A549 (cell line): ENCODE data around the gene MED13L.

ENCODE experiments used
- CBX2 ChIP-seq: fragments of 200-600 bp; sonication (generic); IDR thresholded peaks from 2 replicates; pipeline ENCODE4 v1.6.1; 2016; ENCODE audit warnings: low read depth, mild to moderate bottlenecking, borderline replicate concordance
- CHD2 ChIP-seq: fragments of 150-350 bp; IDR thresholded peaks from 2 replicates; pipeline ENCODE4 v1.6.1; 2014; ENCODE audit warnings: low read length; ENCODE audit not compliant: partially characterized antibody
- EP300 ChIP-seq, 2 experiments: fragments of >200 bp; sonication (Bioruptor Twin); formaldehyde crosslinking; IDR thresholded peaks; 2 replicates in 1 of 2; 3 replicates in 1 of 2; pipeline ENCODE4 v1.6.1; 2016 to 2017
- HMGXB4 ChIP-seq: fragments of 250-450 bp; sonication (Bioruptor Pico); IDR thresholded peaks from 2 replicates; pipeline ENCODE4 v1.5.0; 2021; ENCODE audit warnings: mild to moderate bottlenecking, moderate library complexity, borderline replicate concordance
- HOXA7 ChIP-seq: fragments of 250-450 bp; sonication (Bioruptor Pico); IDR thresholded peaks from 2 replicates; pipeline ENCODE4 v1.5.0; 2020; ENCODE audit warnings: mild to moderate bottlenecking, moderate library complexity
- NFE2L2 ChIP-seq: fragments of 150-350 bp; conservative IDR thresholded peaks from 2 replicates; pipeline ENCODE4 v1.6.1; 2014; ENCODE audit warnings: low read length
- POLR2A ChIP-seq: IDR thresholded peaks from 2 replicates; pipeline ENCODE4 v1.6.1; 2012; ENCODE audit warnings: mild to moderate bottlenecking, low read length
- TF ChIP-seq, protein P1 (sequence below): fragments of >200 bp; sonication (Bioruptor Twin); formaldehyde crosslinking; IDR thresholded peaks from 3 replicates; pipeline ENCODE4 v1.5.1; 2016

DNA sequence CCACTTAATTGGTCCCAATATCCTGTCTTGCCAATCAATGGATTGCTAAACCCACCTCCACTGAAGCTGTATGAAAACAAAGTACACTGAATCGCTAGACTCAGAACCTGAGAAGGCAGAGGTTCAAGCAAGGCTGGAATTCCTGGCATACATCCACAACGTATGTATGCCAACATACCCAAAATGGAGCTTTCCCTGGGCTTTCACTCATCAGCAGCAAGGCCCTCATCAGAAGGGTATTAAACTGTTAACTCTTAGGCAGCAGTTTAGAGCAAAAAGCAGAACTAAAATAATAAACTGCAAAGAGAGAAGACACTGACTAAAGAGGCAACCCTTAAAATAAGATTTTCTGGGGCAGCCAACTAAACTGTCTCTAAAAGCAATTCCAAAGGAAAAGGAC lies 13.6 kb downstream of the MED13L start:
- TF ChIP-seq HOXA7 (no peak), EP300 (IDR thresholded peaks at IDR 0.05) (no peak), CBX2 (no peak), NFE2L2 (no peak), CHD2 (no peak), HMGXB4 (no peak), POLR2A (no peak)
- TF ChIP-seq, protein P1, sequence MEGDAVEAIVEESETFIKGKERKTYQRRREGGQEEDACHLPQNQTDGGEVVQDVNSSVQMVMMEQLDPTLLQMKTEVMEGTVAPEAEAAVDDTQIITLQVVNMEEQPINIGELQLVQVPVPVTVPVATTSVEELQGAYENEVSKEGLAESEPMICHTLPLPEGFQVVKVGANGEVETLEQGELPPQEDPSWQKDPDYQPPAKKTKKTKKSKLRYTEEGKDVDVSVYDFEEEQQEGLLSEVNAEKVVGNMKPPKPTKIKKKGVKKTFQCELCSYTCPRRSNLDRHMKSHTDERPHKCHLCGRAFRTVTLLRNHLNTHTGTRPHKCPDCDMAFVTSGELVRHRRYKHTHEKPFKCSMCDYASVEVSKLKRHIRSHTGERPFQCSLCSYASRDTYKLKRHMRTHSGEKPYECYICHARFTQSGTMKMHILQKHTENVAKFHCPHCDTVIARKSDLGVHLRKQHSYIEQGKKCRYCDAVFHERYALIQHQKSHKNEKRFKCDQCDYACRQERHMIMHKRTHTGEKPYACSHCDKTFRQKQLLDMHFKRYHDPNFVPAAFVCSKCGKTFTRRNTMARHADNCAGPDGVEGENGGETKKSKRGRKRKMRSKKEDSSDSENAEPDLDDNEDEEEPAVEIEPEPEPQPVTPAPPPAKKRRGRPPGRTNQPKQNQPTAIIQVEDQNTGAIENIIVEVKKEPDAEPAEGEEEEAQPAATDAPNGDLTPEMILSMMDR, result no peak
